Hepatocyte (in vitro differentiated cells): ENCODE data around the gene SEC61A1. TPM values are rescaled to one million over a fixed set of nuclear protein-coding genes. Genes with fewer than 3 reads are reported as not detected.
A peak's percentile ranks its signal among the peaks of the same experiment; 100 is the strongest.

Experiments
- DNase-seq: peaks from one replicate; pipeline ENCODE4 v3.0.0-alpha.2; 2016; ENCODE audit warnings: low spot score
- H2AFZ ChIP-seq: fragments of 200-600 bp; sonication (generic); 2 replicates; pipeline ENCODE4 v1.6.0; 2016; ENCODE audit warnings: antibody characterized with exemption, mild to moderate bottlenecking
- H3K27ac ChIP-seq: fragments of 200-600 bp; sonication (generic); 2 replicates; pipeline ENCODE4 v1.5.1; 2016; ENCODE audit warnings: mild to moderate bottlenecking
- H3K27me3 ChIP-seq: fragments of 200-600 bp; sonication (generic); 2 replicates; pipeline ENCODE4 v1.6.1; 2016
- H3K36me3 ChIP-seq: fragments of 200-600 bp; sonication (generic); replicated peaks from 2 replicates; pipeline ENCODE4 v1.5.1; 2016; ENCODE audit warnings: low read depth; ENCODE audit not compliant: insufficient read depth
- H3K4me1 ChIP-seq: fragments of 200-600 bp; sonication (generic); 2 replicates; pipeline ENCODE4 v1.5.1; 2016; ENCODE audit warnings: mild to moderate bottlenecking, moderate library complexity; ENCODE audit not compliant: insufficient read depth
- H3K4me2 ChIP-seq: fragments of 200-600 bp; sonication (generic); 2 replicates; pipeline ENCODE4 v1.6.0; 2016
- H3K4me3 ChIP-seq: fragments of 200-600 bp; sonication (generic); 2 replicates; pipeline ENCODE4 v1.5.1; 2016; ENCODE audit warnings: mild to moderate bottlenecking
- H3K79me2 ChIP-seq: fragments of 200-600 bp; sonication (generic); 2 replicates; pipeline ENCODE4 v1.6.0; 2017; ENCODE audit warnings: mild to moderate bottlenecking
- H3K9me2 ChIP-seq: fragments of 200-600 bp; sonication (generic); replicated peaks from 2 replicates; pipeline ENCODE4 v1.6.0; 2017; ENCODE audit warnings: mild to moderate bottlenecking; ENCODE audit not compliant: insufficient read depth
- H3K9me3 ChIP-seq: fragments of 200-600 bp; sonication (generic); 2 replicates; pipeline ENCODE4 v1.5.1; 2016; ENCODE audit warnings: low read depth, mild to moderate bottlenecking
- H4K20me1 ChIP-seq: fragments of 200-600 bp; sonication (generic); 2 replicates; pipeline ENCODE4 v1.6.0; 2016; ENCODE audit warnings: mild to moderate bottlenecking; ENCODE audit not compliant: insufficient read depth, poor library complexity, severe bottlenecking
- CTCF ChIP-seq: fragments of 200-600 bp; sonication (generic); IDR thresholded peaks from 2 replicates; pipeline ENCODE4 v1.5.1; 2016; ENCODE audit warnings: antibody characterized with exemption, mild to moderate bottlenecking; ENCODE audit not compliant: poor library complexity
- EZH2 ChIP-seq: fragments of 200-600 bp; sonication (generic); IDR thresholded peaks from 2 replicates; pipeline ENCODE4 v1.6.1; 2016; ENCODE audit warnings: antibody characterized with exemption, mild to moderate bottlenecking, borderline replicate concordance
- EZH2phosphoT487 ChIP-seq: fragments of 200-600 bp; sonication (generic); IDR thresholded peaks from one replicate; pipeline ENCODE4 v1.6.1; 2018; ENCODE audit warnings: antibody characterized with exemption, mild to moderate bottlenecking, low read depth, moderate library complexity; ENCODE audit not compliant: unreplicated experiment, severe bottlenecking
- WGBS: methylation state at CpG from one replicate; pipeline ENCODE4 v1.1.6; 2016; ENCODE audit warnings: low lambda C conversion rate; ENCODE audit errors: missing lambda C conversion rate; 5-methylcytosine and 5-hydroxymethylcytosine counted together
- polyA plus RNA-seq: library from polyadenylated mRNA; unstranded; fragments of >200 nt; fragmentation: Nextera tagmentation; extraction: Ambion mirVana; gene quantifications from 2 replicates; pipeline ENCODE4 v1.2.1, GENCODE V29; 2016
- total RNA-seq: library from RNA; depleted of rRNA; stranded (reverse); fragments of >200 nt; gene quantifications from 2 replicates; pipeline ENCODE4 v1.2.3, GENCODE V29; 2014

The SEC61A1 gene
- total and polyA plus RNA-seq, 2 experiments from 2014 or later: 268 to 299 TPM

GRCh38 chr3:128073807-128074206, 21.6 kb downstream of the SEC61A1 start:
- peaks cover 34% of the 10 kb centered on the region for H4K20me1 ChIP-seq
- no peaks in the 10 kb centered on the region for H3K79me2 ChIP-seq
- H3K4me3 ChIP-seq: no peak overlapping the region
- H3K9me2 ChIP-seq: no peaks in the 10 kb centered on the region
- DNase-seq: no peak
- TF ChIP-seq EZH2phosphoT487 (no peak), EZH2 (no peak), CTCF (no peak)
- 88% methylated on average over 2 of the region's 2 CpGs for WGBS
- no peaks in the 10 kb centered on the region for H3K9me3 ChIP-seq
- H3K27me3 ChIP-seq: no peaks in the 10 kb centered on the region
- H2AFZ ChIP-seq: no peak overlapping the region
- H3K36me3 ChIP-seq: no peaks in the 10 kb centered on the region
- H3K27ac ChIP-seq: no peak overlapping the region
- H3K4me2 ChIP-seq: no peak overlapping the region
- H3K4me1 ChIP-seq: peaks cover 22% of the 10 kb centered on the region

- Histone ChIP-seq H4K20me1 (peaks cover 34% of the 10 kb centered on the region), H3K4me3 (no peak overlapping the region), H3K4me2 (peak overlapping the region; percentile 94)
Measured at GRCh38 chr3:128074851-128075521, 22.7 kb downstream of the SEC61A1 start.

GRCh38 chr3:128075522-128076482, 23.6 kb downstream of the SEC61A1 start:
- no peaks in the 10 kb centered on the region for H3K27me3 ChIP-seq

More at GRCh38 chr3:128074851-128075521, 22.7 kb downstream of the SEC61A1 start:
- peak; percentile 30 for DNase-seq
- Histone ChIP-seq H3K4me1 (peaks cover 22% of the 10 kb centered on the region), H3K36me3 (no peaks in the 10 kb centered on the region), H3K79me2 (no peaks in the 10 kb centered on the region), H3K27ac (peak overlapping the region; percentile 22), H2AFZ (peak overlapping the region; percentile 16), H3K9me2 (no peaks in the 10 kb centered on the region), H3K27me3 (no peaks in the 10 kb centered on the region), H3K9me3 (no peaks in the 10 kb centered on the region)
- no peak for TF ChIP-seq EZH2
- no peak for TF ChIP-seq CTCF
- TF ChIP-seq EZH2phosphoT487: no peak
- 20% methylated on average over 7 of the region's 7 CpGs for WGBS

More at GRCh38 chr3:128075522-128076482, 23.6 kb downstream of the SEC61A1 start:
- Histone ChIP-seq H3K9me2 (no peaks in the 10 kb centered on the region), H2AFZ (peak overlapping the region; percentile 16), H3K36me3 (no peaks in the 10 kb centered on the region), H3K4me2 (peak overlapping the region; percentile 94), H3K4me3 (no peak overlapping the region), H3K79me2 (no peaks in the 10 kb centered on the region), H3K9me3 (no peaks in the 10 kb centered on the region), H3K4me1 (peaks cover 22% of the 10 kb centered on the region), H4K20me1 (peaks cover 30% of the 10 kb centered on the region), H3K27ac (peak overlapping the region; percentile 22)
- WGBS: 4% methylated on average over 66 of the region's 78 CpGs
- DNase-seq: peak; percentile 93
- peak; percentile 97 for TF ChIP-seq CTCF
- TF ChIP-seq EZH2phosphoT487: no peak
- peak; percentile 51 for TF ChIP-seq EZH2
